ENCODE measurements around the gene AMOT. TPM values are rescaled to one million over a fixed set of nuclear protein-coding genes. Genes with fewer than 3 reads are reported as not detected.
"Not testable (repeated sequence)": the region's sequence is repeated elsewhere in the genome, so short reads cannot be mapped to it uniquely, and the experiment has no call there.

AMOT gene
- total RNA-seq = 8.6 TPM
- long read RNA-seq, partial matches to known transcripts = 2 of 3 reads
- long read RNA-seq, other reads (novel, unspliced or antisense) = 1 of 3 reads

DNA sequence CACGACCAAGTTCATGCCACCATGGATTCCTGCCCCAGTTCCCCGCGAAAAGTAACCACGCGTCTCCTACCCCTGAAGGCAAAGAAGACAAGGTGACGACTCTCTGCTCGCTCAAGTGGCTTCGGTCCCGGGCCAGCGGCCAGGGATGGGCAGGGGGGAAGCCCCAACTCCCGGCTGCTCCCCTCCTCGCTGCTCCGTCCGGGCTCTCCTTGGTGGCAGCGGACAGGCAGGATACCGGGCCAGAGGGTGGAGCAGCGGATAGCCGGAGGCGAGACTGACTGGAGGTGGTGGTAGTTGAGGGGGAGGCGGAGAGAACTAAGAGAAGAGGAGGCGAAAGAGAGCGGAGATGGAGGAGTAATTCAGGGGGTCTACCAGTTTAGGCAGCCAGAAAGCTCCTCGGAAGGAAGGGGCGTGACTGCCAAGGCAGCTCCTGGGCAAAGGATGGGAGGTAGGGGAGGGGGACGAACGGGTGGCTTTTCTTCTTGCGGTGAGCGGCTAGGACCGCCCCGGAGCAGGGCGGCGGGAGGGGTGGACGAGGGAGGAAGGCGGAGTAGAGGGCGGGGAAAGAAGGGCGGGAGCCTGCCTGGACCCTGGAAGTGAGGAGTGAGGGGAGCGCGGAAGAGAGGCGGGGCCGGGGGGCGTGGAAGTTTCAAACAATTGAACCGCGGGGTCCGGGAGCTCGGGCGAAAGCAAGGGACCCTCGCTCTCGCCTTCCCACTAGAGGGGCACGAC is at the start of gene AMOT:
Gene AMOT (minus strand): TSS at position 450 of the 732 bp plus-strand sequence. CDS start 17,705 bp downstream, outside the sequence.
- DNase-seq (peak; percentile 86), ATAC-seq (ENCODE audit: poor library complexity) (peak; percentile 97)
- intact Hi-C loops (cut with DNase I) = no loop called here

DNA sequence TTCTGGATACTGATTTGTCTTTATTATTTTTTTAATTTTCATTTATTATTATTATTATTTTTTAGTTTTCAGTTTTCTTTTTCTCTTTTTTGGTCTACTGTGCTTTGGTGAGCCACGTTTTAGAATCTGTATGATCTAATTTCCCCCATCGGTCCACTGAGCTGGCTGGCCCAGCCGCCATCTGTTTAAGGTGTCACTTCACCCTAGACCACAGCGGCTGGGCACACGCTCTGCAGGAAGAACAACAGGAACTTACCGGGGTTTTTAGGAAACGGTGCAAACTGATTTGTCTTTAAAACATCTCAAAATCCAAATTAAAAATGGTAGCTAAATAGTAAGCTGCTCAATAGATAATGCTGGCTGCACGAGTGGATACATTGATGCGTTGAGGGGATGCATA is 48.8 kb upstream of the AMOT start:
- ATAC-seq (ENCODE audit: poor library complexity) = no peak
- DNase-seq = no peak
- intact Hi-C loops (cut with DNase I) = no loop called here

DNA sequence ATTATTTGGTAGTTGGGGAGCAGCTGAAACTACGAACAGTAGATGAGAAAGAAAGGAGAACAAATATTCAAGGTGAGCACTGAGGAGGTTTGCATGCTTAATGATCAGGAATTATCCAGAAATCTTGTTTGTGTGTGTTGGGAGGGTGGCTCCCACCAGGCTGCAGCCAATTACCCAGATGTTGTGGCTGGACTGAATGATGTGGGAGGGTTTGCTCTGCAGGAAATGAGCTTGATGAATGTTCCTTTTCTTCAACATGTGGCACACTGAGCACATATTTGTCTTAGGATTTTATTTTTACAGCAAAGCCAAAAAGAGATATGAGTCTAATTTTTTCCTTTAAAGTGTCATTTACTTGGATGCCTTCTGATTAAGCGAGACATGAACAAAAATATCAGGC is 48.3 kb upstream of the AMOT start:
- ATAC-seq (ENCODE audit: poor library complexity) (peak; percentile 39), DNase-seq (no peak)
- intact Hi-C loops (cut with DNase I) = no loop called here

- DNase-seq (no peak), ATAC-seq (ENCODE audit: poor library complexity) (no peak)
- intact Hi-C loops (cut with DNase I) = no loop called here
Observed at GRCh38 chrX:112877771-112878173, 37.1 kb upstream of the AMOT start.

GRCh38 chrX:112874614-112875013 is 34.0 kb upstream of the AMOT start:
- intact Hi-C loops (cut with DNase I) = no loop called here
- DNase-seq = no peak
- no peak for ATAC-seq (ENCODE audit: poor library complexity)

DNA sequence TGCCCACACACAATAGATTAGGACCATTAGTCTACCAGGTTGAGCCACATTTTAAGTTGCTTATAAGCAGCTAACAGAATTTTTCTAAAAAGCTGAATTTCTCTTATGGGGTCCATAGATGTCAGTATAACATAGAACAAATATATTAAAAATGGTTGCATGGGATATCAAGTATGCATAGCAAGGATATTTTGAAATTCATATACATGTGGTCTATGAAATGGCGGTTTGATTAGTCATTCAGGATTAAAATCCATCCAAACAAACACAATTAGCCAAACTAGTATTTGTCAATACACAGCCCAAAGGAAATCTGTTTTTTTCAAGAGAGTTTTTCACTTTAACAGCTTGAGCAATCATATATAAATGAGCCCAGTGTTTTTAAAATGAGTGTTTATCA is 33.5 kb upstream of the AMOT start:
- intact Hi-C loops (cut with DNase I) = no loop called here
- ATAC-seq (ENCODE audit: poor library complexity) (no peak), DNase-seq (no peak)

GRCh38 chrX:112868586-112868985 is 28.0 kb upstream of the AMOT start:
- no peak for DNase-seq
- no peak for ATAC-seq (ENCODE audit: poor library complexity)
- intact Hi-C loops (cut with DNase I) = no loop called here

GRCh38 chrX:112867570-112867969 is 26.9 kb upstream of the AMOT start:
- DNase-seq = no peak
- ATAC-seq (ENCODE audit: poor library complexity) = no peak
- intact Hi-C loops (cut with DNase I) = no loop called here

GRCh38 chrX:112866175-112866574 is 25.5 kb upstream of the AMOT start:
- DNase-seq (no peak), ATAC-seq (ENCODE audit: poor library complexity) (no peak)
- intact Hi-C loops (cut with DNase I) = no loop called here

- intact Hi-C loops (cut with DNase I) = no loop called here
- ATAC-seq (ENCODE audit: poor library complexity) = no peak
- DNase-seq = no peak
Observed at GRCh38 chrX:112865464-112866025, 24.9 kb upstream of the AMOT start.

DNA sequence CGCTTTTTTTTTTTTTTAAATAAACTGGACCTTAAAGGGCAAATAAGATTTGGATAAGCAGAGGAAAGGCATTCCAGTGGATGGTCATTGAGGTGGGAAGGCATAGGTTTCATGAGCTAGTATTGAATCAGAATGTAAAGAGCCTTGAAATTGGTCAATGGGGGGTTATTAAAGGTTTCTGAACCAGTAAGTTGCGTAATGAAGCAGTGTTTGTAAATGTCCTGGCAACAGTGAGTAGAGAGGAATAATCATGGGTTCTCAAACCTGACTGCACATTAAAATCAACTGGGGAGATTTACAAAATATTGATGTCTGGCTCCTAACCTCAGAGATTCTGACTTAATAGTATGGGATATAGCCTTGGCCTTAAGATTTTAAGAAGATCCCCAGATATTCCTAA is 23.2 kb upstream of the AMOT start:
- DNase-seq = no peak
- ATAC-seq (ENCODE audit: poor library complexity) = no peak
- intact Hi-C loops (cut with DNase I) = no loop called here

DNA sequence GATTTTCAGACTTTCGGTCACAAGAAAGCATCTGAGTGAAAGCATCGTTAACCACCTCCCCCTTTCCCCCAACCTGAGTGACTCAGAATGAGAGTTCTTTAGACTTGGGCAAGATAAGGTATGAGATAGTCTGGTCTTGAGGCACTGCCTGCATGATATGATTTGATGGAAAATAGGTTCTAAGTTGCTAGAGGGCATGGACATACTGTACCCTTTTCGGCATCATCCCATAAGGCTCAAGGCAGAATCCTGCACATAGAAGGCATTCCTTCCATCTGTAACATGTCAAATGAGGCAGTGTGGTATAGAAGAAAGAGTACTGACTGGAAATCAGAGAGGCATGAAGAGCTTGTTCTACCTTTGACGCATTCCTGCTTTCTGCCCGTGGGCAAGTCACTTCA is 16.8 kb upstream of the AMOT start:
- intact Hi-C loops (cut with DNase I) = no loop called here
- ATAC-seq (ENCODE audit: poor library complexity) = no peak
- DNase-seq = no peak

GRCh38 chrX:112854901-112855300 is 14.3 kb upstream of the AMOT start:
- ATAC-seq (ENCODE audit: poor library complexity); intact Hi-C loops (cut with DNase I); DNase-seq: not testable (repeated sequence)

- no peak for ATAC-seq (ENCODE audit: poor library complexity)
- intact Hi-C loops (cut with DNase I) = no loop called here
Observed at GRCh38 chrX:112852851-112853250, 12.2 kb upstream of the AMOT start.

DNA sequence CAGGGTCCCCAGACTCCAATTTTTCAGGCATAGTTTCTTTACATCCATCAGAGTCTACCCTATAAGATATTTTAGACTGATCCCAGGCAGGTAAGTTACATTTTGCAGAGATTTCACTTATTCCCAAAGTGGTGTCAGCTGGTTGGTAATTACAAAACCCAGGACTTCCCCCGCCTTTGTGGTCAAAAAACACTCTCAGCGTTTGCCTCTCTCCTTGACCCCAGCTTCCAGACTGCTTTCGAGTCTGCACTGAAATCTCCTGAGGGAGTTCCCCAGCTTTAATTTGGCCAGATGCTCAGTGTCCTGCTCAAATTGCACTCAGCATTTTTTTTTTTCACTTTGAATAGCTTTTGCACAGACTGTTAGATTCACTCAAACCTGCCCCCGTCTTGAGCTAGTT is 11.2 kb upstream of the AMOT start:
- ATAC-seq (ENCODE audit: poor library complexity) (peak; percentile 74), DNase-seq (no peak)
- intact Hi-C loops (cut with DNase I) = no loop called here

More at GRCh38 chrX:112852851-112853250, 12.2 kb upstream of the AMOT start:
- DNase-seq = no peak

GRCh38 chrX:112851161-112851779 is 10.6 kb upstream of the AMOT start:
- ATAC-seq (ENCODE audit: poor library complexity) (no peak), DNase-seq (no peak)
- intact Hi-C loops (cut with DNase I) = no loop called here

GRCh38 chrX:112849016-112849415 is 8.4 kb upstream of the AMOT start:
- DNase-seq (peak; percentile 42), ATAC-seq (ENCODE audit: poor library complexity) (peak; percentile 67)
- intact Hi-C loops (cut with DNase I) = no loop called here

GRCh38 chrX:112846782-112847181 is 6.2 kb upstream of the AMOT start:
- no peak for ATAC-seq (ENCODE audit: poor library complexity)
- intact Hi-C loops (cut with DNase I) = no loop called here
- no peak for DNase-seq

- DNase-seq = no peak
- ATAC-seq (ENCODE audit: poor library complexity) = no peak
- intact Hi-C loops (cut with DNase I) = no loop called here
Observed at GRCh38 chrX:112846187-112846586, 5.6 kb upstream of the AMOT start.

GRCh38 chrX:112844250-112844649 is 3.6 kb upstream of the AMOT start:
- intact Hi-C loops (cut with DNase I) = no loop called here
- ATAC-seq (ENCODE audit: poor library complexity) (no peak), DNase-seq (no peak)

Measured in Right ventricle myocardium superior (tissue), 1 donor.